GM12891 (cell line): ENCODE results near the gene SIVA1.

Experiments
- PAX5 ChIP-seq: IDR thresholded peaks from 2 replicates; pipeline ENCODE4 v1.6.1; 2011; ENCODE audit warnings: low read length, moderate library complexity, mild to moderate bottlenecking; ENCODE audit not compliant: insufficient read depth, severe bottlenecking
- POLR2A ChIP-seq: IDR thresholded peaks from 2 replicates; pipeline ENCODE4 v1.6.1; 2011; ENCODE audit warnings: low read depth, low read length, control low read depth
- POLR2AphosphoS5 ChIP-seq: IDR thresholded peaks from 2 replicates; pipeline ENCODE4 v1.6.1; 2011; ENCODE audit warnings: low read depth, low read length, control low read depth
- SPI1 ChIP-seq: IDR thresholded peaks from 2 replicates; pipeline ENCODE4 v1.6.1; 2011; ENCODE audit warnings: low read depth, low read length, control low read depth
- TAF1 ChIP-seq: IDR thresholded peaks from 2 replicates; pipeline ENCODE4 v1.6.1; 2011; ENCODE audit warnings: low read depth, low read length, control low read depth

DNA sequence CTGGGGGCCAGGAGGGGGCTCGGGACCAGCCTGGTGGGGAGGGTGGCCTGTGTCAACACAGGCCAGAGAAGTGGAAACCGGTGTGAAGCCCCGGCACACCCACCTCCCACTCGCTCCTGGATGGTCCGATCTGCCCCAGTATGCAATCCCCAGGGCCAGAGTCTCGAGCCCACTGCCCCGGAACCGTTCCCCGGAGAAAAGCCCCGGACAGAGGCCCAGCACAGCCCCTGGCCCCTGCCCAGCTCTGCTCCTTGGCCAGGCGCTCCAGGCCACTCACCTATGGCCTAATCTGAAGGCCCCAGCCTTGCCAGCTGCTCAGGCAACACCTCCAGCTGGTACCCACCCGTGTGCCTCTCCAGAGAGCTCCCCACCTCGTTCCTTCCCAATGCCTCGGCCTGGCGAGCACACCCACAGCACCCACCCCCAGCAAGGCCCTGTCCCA, 24.9 kb downstream of the SIVA1 start:
- TF ChIP-seq TAF1 (no peak), POLR2AphosphoS5 (no peak), POLR2A (no peak), SPI1 (no peak), PAX5 (no peak)
